Stimulated activated CD8-positive, alpha-beta memory T cell treated with anti-CD3 and anti-CD28 coated beads, Interleukin-4, amount 100 ng/mL, for 4 hours (primary cell): Measurements from ENCODE around the gene STK32C.
"Not testable (repeated sequence)": the region's sequence is repeated elsewhere in the genome, so short reads cannot be mapped to it uniquely, and the experiment has no call there.

Source experiments
- DNase-seq, 2 donors: peaks; one replicate each; pipeline ENCODE4 v3.0.0-alpha.2; 2020; ENCODE audit warnings: low read depth in 2 of 2, low spot score in 1 of 2

STK32C gene

DNA sequence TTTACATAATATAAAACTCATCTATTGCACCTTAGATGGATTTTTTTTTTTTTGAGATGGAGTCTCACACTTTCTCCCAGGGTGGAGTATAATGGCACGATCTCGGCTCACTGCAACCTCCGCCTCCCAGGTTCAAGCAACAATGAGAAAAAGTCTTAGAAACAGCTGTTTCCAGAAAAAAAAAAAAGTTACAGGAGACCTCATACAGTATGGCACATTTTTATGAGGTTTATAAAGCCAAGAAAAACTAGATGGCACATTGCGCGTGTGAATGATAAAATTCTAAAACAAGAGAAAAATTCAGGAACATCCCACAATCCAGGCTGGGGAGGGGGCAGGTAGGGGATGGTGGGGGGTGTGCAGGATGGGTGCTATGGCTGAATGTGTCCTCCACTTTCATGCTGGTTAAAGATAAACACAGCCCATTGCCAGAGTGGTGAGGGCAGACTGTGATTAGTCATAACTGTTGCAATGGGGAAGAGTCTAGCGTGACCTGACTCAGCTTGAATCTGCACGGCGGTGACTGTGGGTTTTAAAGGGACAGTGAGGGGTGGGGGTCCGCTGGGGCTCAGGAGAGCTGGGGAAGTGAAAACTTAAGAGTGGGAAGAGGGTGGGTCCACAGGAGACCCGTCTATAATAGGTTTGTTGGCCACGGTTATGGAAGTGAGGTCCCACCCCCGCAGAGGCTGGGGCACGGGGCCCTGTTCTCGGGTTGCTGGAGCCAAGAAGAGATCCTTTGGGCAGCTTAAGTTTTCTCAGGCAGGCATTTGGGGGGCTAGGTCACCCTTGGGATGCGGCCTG lies 12.3 kb upstream of the STK32C start:
- no peak for DNase-seq

DNA sequence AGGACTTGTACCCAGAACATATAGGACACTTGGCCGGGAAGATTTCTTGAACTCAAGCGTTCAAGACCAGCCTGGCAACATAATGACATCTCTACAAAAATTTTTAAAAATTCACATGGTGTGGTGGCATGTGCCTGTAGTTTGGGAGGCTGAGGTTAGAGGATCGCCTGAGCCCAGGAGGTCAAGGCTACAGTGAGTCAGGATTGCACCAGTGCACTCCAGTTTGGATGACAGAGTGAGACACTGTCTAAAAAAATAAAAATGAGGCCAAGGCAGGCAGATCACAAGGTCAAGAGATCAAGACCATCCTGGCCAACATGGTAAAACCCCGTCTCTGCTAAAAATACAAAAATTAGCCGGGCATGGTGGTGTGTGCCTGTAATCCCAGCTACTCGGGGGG lies 9.7 kb upstream of the STK32C start:
- not testable (repeated sequence) for DNase-seq

DNA sequence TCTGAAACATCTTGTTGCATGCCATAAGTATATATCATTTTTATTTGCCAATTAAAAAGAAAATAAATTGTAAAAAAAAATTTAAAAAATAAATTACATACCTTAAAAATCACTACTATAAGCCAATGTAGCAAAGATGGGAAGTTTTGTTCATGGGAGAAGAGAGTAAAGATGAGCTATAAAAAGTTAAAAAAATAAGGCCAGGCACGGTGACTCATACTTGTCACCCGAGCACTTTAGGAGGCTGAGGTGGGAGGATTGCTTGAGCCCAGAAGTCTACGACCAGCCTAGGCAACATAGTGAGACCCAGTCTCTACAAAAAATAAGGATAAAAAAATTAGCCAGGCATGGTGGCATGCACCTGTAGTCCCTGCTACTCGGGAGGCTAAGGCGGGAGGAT lies 8.4 kb upstream of the STK32C start:
- DNase-seq = no peak

DNA sequence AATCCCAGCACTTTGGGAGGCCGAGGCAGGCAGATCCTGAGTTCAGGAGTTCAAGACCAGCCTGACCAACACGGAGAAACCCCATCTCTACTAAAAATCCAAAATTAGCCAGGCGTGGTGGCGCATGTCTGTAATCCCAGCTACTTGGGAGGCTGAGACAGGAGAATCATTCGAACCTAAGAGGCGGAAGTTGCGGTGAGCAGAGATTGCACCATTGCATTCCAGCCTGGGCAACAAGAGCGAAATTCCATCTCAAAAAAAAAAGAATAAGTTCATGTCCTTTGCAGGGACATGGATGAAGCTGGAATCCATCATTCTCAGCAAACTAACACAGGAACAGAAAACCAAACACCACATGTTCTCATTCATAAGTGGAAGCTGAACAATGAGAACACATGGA lies 7.1 kb upstream of the STK32C start:
- DNase-seq = not testable (repeated sequence)

DNA sequence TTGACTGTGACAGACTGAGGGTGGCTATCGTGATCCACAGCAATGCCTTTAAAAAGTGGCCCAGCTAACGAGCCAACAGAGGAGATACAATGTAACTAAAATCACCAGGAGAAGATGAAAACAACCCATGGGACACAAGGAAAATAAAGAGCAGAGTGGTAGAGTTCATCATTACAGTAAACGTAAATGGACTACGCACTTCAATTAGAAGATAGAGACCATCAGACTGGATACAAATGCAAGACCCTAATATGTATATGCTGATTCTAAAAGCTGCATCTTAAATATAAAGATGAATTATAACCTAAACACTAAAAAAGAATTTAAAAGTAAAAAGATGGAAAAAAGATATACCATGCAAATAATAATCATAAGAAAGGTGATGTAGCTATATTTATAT lies 6.6 kb upstream of the STK32C start:
- no peak for DNase-seq

DNA sequence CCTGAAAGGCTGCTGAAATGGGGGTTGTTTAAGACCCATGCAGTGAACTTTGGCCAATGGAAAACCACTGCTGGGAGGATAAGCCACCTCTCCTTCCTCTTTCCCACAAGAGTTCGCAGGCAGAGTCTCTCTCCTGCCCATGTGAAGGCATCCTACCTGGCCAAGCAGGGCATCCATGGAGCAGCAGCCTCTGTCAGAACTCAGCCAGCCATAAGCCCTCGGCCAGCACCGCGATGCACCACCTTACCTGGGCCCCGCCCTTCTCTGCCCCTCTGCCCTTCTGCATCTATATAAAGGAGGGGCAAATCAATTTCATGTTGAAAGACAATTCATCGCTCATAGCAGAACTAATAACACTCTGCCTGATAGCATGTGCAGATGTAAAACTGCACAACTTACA lies 6.1 kb upstream of the STK32C start:
- DNase-seq = no peak

DNA sequence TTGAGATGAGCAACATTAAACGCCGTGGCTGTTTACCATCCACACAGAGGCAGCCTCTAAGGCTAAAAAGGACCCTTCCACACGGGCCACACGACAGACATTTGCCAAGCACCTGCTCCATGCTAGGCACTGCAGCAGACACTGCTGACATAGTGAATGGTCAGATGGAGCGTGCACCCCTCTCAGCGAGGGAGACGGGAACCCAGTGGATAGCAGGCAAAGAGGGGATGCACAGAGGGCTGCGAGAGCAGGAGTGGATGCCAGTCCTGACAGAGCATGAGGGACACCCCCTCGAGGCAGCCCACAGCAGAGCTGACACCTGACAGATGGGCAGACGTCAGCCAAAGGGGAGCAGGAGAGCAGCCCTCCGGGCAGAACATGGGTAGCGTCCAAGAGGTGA lies 5.6 kb upstream of the STK32C start:
- no peak for DNase-seq

DNA sequence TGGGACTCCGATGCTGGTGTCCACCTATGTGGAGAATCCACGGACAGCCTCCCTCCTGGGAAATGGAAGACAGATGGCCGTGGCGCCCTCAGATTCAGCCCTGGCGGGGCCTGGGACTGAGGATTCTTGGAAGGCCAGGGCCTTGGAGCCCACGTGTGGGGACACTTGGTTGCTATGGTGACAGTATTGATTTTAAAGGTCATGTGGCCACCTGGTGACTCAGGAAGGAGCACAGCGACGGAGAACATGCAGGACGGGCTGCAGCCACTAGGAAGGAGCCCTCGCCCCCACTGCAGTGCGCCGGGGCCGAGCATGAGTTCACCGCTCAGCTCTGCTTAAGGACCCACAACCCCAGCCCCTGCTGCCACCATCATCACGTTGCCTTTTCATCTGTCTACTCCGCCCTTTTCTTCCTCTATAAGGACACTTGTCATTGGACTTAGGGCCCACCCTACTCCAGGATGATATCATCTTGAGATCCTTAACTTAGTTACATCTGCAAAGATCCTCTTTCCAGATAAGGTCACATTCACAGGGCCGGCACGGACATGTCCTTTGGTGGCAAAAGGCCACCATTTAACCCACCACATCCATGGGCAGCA lies 3.7 kb upstream of the STK32C start:
- DNase-seq = no peak

DNA sequence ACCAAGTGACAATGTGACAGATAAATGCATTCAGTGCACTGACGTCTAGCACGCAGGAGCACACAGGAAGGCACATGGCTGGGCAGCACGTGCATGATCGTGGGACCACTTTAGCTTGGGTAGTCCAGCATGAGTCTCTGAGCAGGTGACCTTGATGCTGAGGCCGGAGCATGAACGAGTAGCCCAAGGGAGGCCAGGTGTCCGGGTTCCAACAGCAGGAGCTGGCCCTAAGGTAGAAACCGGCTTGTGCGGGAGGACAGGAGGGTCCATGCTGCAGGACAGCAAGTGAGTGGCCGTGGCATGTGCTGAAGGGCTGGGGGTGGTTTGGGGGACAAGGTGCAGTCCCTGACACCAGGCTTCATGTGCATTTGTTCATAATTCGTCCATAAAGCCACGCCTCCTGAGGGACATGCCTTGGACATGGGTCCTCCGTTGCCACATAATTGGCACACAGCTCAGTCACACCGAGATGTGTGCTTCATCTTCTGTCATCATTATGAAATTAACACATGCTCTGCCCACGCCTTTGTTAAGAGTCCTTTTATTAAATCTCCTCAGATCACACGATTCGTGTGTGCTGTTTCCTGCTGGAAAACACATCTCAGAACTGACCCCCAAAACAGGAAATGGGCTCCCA lies 3.1 kb upstream of the STK32C start:
- DNase-seq = no peak

DNA sequence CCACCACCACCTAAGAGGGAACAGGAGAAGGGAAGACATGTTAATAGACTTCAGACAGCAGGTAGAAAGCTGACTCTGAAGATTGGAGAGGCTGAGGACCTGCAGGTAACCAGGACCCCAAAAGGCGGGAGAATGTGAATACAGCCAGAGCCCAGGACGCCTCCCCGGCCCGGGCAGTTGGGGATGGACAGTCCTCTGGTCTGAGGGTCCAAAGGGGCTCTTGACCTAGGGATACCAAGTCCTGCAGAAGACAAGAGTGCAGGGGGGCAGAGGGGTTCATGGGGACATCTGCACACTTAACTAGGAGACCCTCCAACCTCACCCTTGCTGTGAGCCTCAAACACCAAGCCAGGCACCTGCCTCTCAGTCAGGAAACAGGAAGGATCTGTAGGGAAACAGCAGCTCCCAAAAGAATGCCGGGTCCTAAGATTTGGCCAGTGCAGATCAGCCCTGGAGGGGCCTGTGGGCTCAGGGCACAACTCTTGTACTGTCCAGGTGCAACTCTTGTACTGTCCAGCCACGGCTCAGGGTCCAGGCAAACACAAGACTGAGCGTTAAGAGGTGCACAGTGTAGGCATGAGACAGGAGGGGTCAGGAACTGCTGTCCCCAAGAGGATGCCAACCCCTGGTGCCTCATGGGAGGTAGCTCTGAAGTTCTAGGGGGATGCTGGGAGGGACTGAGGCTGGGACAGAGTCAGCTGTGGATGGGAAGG lies 2.3 kb upstream of the STK32C start:
- DNase-seq = no peak

DNA sequence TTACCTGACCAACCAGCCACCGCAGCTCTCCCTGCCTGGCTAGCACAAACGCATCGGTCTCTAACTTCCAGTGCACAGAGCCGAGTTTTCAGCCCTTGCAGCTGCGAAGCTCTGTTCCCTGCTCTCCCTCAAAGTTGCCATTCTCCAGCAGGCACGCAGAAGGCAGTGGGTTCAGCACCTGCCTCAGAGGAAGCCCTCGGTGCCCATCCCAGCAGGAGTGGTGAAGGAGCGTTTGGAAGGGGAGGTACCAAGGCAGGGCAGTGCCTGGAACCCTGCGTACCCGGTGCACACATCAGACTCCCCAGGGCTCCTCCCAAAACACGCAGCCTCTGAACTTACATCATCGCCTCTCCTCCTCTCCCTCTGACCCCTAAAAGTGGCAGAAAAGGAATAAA lies 1.7 kb upstream of the STK32C start:
- no peak for DNase-seq

DNA sequence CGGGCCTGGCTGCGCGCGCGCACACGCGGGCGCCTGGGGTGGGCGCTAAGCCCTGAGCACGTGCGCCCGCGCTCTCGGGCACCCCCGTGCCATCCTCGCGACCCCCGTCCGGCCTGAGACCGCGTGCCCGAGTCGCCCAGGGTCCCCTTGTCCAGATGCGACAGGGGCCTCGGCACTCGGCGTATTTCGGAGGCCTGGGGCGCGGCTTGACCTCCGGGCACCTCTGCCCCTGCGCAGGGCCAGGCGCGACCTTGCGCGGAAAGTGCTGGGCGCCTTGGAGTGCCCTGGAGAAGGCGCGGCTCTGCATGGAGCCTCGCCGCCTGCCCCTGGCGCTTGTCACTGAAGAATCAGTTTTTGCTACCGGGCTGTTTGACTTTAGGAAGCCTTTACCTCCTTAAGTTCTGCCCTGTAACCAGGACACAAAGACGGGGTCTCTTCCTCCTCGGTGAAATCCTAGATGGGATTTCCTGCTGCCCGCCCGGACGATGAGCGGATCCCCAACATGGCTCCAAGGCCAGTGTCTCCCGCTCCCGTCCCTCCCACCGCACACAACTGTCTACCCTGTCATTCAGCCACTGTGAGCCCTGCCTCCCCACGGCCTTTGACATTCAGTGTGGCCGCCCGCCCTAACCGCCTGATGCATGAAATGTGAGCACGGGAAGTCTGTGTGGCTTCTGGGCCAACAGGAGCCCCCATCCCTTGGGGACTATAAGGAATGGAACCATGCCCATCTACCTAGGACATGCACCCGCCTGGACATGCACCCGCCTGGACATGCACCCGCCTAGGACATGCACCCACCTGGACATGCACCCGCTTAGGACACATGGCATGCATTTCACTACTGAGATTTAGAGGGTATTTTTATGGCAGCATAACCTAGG lies 1.1 kb upstream of the STK32C start:
- no peak for DNase-seq

DNA sequence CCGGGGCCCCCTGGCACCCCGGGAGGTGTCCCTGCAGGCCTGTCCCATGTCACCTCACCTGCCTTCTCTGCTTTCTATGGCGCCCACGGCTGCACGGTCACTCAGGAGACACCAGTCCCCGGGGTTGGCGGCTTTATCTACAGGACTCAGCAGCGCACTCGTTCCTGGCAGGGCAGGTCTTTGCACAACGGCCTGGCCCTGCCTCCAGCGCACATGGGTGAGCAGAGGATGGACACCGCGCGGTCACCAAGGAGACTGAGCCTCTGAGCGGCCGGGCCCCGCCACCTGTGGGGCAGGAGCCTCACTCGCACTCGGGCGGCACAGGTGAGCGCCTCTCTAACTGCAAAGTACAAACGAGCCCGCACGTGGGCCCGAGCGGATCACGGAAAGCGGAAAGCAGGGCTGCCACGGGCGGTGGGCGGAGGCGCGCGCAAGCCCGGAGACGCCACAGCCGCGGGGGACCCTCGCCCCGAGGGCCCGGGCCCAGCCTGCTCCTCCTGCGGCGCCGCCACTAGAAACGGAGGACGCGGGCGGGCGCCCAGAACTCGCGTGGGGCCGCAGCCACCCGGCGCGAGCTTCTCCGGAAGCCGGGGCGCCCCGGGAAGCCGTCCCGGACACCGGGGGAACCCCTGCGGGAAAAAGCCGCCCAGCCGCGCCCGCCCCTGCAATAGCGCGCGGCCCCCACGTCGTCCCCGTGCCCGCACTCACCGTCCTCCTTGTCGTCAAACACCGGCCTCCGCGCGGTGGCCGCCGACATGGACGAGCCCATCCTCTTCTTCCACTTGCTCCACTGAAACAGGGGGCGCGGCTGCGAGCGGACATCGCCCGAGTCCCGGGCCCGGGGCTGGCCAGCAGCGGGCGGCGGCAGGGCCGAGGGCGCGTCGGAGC lies 642 bp downstream of the STK32C start:
- DNase-seq = no peak

DNA sequence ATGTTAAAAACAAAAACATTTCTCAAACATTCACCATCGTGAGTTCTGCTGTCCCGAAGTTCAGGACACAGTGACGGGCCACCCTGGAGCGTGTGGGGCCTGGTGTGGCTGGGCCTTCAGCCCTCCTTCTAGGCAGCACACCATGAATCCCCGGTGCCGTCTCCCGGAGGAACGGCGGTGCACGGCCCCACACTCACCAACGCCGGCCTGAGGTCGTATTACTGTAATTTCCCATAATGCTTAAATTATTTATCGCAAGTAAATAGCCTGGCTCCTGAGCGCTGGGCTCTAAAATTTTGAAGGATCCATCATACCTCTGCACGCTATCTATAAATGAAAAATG lies 1.4 kb downstream of the STK32C start:
- no peak for DNase-seq

DNA sequence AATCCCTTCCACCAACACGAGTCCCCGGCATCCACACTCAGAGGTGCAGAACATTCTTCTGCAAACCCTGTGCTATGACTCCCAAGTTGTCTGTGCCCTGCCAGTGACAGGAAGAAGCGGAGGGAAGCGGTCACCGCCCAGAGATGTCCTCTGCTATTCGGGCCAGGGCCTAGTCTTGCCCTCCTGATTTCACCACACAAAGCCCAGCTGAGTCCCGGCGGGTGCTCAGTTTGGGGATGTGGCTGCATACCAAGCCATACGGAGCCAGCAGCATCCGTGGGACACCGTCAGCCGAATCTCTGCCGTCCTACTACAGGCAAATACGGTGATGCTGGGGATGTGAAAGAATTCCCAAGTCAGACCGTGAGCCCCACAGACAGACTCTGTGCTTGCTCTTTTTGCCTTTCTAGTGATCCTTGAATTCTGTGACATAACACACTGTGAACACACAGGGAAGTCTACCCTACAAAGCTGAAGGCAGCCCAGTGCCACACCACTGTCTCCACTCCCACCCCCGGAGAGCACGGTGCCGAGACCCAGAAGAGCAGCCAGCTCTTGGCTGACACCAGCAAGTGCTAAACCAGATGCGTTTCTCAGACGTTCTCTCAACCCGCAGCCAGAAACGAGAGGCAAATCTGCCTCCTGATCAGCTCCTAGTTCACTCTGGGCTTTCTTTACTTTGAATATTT lies 2.0 kb downstream of the STK32C start:
- no peak for DNase-seq

DNA sequence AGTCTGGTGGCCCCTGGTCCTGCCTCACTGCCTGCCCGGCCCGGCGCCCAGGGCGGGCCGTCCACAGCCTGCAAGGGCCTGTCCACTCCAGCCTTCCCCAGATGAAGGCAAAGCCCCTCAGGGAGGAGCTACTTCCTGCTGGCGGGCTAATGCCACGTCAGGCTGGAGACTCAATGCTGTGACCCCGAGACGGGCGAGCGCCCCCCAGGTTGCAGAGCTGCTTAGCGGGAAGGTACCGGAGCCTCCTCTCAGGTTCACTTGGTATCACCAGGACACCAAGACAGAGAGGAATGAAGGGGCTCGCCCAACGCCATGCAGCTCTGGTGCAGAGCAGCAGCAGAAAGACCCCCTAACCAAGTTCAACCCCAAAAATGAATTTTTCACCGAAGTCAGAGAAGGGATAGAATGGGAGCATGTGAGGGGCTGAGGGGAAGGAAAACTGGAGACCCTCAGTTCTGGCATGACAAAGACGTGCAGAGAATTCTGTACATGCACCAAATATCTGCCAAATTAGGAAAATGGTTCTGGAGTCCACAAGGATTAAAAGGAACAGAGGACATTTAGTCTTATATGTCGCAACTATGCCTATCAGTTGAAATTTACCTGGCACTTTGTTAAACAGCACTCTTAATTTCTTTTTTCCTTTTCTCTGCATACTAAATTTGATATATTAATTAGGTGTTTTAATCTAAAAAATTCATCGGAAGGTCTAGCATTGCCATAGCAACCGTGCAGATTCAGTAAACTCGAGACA lies 2.8 kb downstream of the STK32C start:
- no peak for DNase-seq

DNA sequence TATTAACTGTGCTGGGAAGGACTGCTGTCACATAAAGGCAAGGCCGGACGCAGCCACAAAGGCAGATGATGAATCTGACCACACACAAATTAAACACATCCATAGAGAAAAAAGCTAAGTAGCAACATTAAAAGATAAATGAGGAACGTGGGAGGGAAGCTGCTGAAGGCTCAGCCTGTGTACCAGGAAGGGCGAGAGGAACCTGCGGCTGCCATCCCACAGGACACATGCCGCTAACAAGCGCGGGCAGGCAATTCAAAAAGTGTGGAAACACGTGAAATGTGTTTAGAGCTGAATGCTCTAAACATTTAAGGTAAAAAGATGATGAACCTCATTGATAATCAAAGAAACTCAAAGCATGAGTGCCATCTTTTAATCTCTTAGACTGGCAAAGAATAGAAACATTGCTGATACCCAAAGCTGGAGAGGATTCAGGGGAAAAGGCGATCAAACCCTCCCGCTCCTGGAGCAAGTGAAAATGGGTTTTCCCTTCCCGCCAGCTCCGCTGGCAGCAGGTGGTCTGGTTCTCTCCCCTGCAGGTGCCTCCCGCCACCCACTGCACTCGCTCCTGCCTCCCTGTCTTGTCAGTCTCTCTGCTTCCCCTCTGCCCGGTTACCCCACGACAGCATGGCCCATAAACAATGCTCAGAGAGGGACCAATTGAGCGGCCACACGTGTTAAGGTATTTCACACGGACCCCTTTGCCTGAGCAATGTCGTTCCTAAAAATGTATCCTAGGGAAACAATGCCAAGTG lies 4.2 kb downstream of the STK32C start:
- DNase-seq = no peak
